GM18873 (cell line): ENCODE data around the gene ANGPTL7.
"Not testable (repeated sequence)": the region's sequence is repeated elsewhere in the genome, so short reads cannot be mapped to it uniquely, and the experiment has no call there.

ENCODE experiments used
- ATAC-seq: cut with Tn5 transposase; IDR thresholded peaks from one replicate; pipeline ENCODE4 v1.9.1; 2021; ENCODE audit warnings: mild to moderate bottlenecking, moderate library complexity, moderate number of reproducible peaks; ENCODE audit not compliant: unreplicated experiment, low FRiP score

The ANGPTL7 gene

GRCh38 chr1:11188858-11189451 lies at the start of gene ANGPTL7:
ANGPTL7 (plus strand) TSS chr1:11189355; CDS start chr1:11189580, 225 bp downstream.
- ATAC-seq = no peak

- ATAC-seq = no peak
Measured at GRCh38 chr1:11142618-11143391, 46.4 kb upstream of the ANGPTL7 start.

GRCh38 chr1:11143401-11143800 lies 45.8 kb upstream of the ANGPTL7 start:
- no peak for ATAC-seq

GRCh38 chr1:11143907-11144306 lies 45.2 kb upstream of the ANGPTL7 start:
- ATAC-seq = no peak

GRCh38 chr1:11144570-11145256 lies 44.4 kb upstream of the ANGPTL7 start:
- no peak for ATAC-seq

GRCh38 chr1:11145741-11146140 lies 43.4 kb upstream of the ANGPTL7 start:
- ATAC-seq = no peak

GRCh38 chr1:11147197-11147770 lies 41.9 kb upstream of the ANGPTL7 start:
- no peak for ATAC-seq

- no peak for ATAC-seq
Measured at GRCh38 chr1:11150326-11150725, 38.8 kb upstream of the ANGPTL7 start.

GRCh38 chr1:11151114-11151513 lies 38.0 kb upstream of the ANGPTL7 start:
- ATAC-seq = no peak

GRCh38 chr1:11151826-11152612 lies 37.1 kb upstream of the ANGPTL7 start:
- ATAC-seq = no peak

- no peak for ATAC-seq
Measured at GRCh38 chr1:11152755-11153154, 36.4 kb upstream of the ANGPTL7 start.

GRCh38 chr1:11153184-11153583 lies 36.0 kb upstream of the ANGPTL7 start:
- ATAC-seq = no peak

GRCh38 chr1:11156441-11156840 lies 32.7 kb upstream of the ANGPTL7 start:
- no peak for ATAC-seq

GRCh38 chr1:11156963-11157362 lies 32.2 kb upstream of the ANGPTL7 start:
- no peak for ATAC-seq

GRCh38 chr1:11157394-11157793 lies 31.8 kb upstream of the ANGPTL7 start:
- no peak for ATAC-seq

- no peak for ATAC-seq
Measured at GRCh38 chr1:11157867-11158266, 31.3 kb upstream of the ANGPTL7 start.

GRCh38 chr1:11158291-11158690 lies 30.9 kb upstream of the ANGPTL7 start:
- ATAC-seq = no peak

GRCh38 chr1:11158720-11159321 lies 30.3 kb upstream of the ANGPTL7 start:
- no peak for ATAC-seq

GRCh38 chr1:11162752-11163151 lies 26.4 kb upstream of the ANGPTL7 start:
- ATAC-seq = not testable (repeated sequence)

GRCh38 chr1:11166744-11167143 lies 22.4 kb upstream of the ANGPTL7 start:
- not testable (repeated sequence) for ATAC-seq
